A549 treated with Hydrocortisone at 1 μM for 4 hours (cell line): ENCODE data around the gene XAGE1A. TPM values are rescaled to one million over a fixed set of nuclear protein-coding genes. Genes with fewer than 3 reads are reported as not detected.

Experiments
- total RNA-seq: library from RNA; stranded (reverse); fragments of 200-300 nt; extraction: Qiagen RNA extraction; gene quantifications from 5 replicates; pipeline ENCODE4 v1.2.3, GENCODE V29; 2022

Gene XAGE1A
- total RNA-seq: 7.3 to 39.6 TPM (median 16.0 TPM) in 5 replicates

GRCh38 chrX:52495545-52496418 lies at the start of gene XAGE1A:
XAGE1A (plus strand) TSS chrX:52495808; CDS start chrX:52497362, 1,554 bp downstream.

GRCh38 chrX:52516987-52517325 lies 21.3 kb downstream of the XAGE1A start, which contains the start of gene XAGE1B:
XAGE1B (minus strand) TSS chrX:52517063; CDS start chrX:52515527, 1,536 bp downstream.

Other genes starting within 250 kb of the XAGE1A start
- gene XAGE2, start 126.8 kb upstream of the XAGE1A start, total RNA-seq: not detected in 5 replicates
- 193 to 247 TPM (median 207 TPM) in 5 replicates for gene XAGE1B, start 21.3 kb downstream of the XAGE1A start, total RNA-seq
- gene SSX7, start 159.1 kb downstream of the XAGE1A start, total RNA-seq: not detected in 5 replicates
- not detected in 5 replicates for gene SSX2, start 211.4 kb downstream of the XAGE1A start, total RNA-seq